ENCODE measurements around the gene ONECUT1.
A peak's percentile ranks its signal among the peaks of the same experiment; 100 is the strongest.

ONECUT1 gene

DNA sequence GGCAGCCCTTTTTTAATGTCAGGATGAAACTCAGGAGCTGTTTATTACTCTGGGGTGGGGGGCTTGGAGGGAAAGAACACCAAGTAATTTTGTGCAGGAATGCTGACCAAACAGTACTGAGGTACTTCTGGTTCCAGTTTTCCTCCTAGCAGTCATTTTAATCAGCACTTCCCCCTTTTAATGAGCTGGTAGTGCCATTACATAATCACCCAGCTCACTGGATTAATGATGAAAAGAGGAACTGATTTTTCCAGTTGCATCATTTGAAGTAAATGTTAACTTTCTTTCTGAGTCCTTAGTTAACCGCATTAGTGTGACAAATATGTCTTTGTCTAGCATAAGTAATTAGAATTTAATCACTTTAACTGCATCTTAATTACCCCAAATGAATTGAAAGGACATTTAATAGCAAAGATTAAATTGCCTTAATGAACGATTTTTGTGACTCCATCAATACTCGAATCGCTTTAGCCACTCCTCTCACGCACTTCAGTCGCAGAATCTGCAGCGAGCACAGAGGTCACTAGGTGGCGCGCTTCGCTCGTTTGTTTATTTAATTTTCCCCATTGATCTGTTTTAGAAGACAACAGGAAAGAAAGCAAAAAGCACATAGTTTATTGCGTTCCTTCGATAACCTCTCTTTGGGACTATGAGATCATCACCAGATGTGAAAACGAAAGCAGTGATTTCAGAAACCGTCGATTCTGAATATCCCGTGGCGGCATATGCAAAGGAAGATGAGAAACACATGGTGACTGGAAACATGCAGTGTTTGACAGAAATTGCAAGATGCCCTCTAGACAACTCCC is 9.8 kb downstream of the ONECUT1 start:
- DNase-seq, result peak; percentile 67

DNA sequence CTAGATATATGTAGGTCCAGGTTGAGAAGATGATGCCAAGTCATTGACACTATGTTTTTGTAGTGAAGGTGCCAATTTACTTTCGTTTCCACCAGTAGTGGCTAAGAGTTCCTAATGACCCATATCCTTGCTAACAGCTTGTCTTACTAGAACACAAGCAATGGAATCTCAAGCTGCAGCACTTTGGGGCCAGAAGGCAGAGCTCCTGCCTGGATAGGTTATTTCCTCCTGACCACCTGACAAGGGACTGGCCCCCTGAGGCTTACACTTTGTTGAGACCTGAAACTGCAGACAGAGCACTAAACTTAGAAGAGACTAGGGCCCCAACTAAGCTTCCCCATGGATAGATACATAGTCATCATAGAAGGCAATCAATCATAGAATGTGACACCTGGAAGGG is 11.7 kb downstream of the ONECUT1 start:
- DNase-seq, result no peak

DNA sequence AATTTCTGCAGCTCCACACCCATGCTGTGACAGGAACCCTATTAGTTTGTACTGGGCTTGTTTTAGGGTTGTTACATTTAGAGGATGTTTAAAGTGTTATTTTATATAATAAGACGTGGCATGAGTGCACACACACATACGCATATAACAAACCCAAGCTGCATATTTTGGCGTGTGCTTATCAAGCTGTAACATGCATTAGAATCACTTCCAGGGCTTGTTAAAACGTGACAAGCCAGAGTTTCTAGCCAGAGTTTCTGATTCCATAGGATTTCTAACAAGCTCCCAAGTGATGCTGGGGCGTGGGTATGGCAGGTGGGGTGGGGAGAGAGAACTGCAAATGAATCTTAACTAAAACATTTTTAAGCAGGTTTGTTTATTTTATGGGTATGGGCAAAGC is 17.4 kb downstream of the ONECUT1 start:
- DNase-seq, result no peak

DNA sequence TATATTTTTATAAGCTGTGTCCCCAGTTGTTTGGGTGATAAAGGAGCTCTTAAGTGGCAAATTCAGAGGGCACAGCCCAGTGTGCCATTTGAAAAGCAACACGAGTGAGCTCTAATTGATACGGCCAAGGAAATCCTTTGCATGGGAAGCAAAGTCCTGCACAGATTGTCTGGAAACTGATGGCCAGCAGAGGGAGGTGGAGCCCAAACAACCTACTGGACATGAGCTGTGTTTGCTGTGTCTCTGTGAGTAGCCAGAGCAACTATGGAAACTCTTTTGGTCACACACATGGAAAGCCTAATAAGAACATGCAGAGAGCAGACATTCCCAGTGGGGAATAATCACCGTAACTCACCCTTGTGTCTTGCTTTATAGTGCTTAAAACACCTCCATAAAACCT is 24.4 kb downstream of the ONECUT1 start:
- DNase-seq, result no peak

DNA sequence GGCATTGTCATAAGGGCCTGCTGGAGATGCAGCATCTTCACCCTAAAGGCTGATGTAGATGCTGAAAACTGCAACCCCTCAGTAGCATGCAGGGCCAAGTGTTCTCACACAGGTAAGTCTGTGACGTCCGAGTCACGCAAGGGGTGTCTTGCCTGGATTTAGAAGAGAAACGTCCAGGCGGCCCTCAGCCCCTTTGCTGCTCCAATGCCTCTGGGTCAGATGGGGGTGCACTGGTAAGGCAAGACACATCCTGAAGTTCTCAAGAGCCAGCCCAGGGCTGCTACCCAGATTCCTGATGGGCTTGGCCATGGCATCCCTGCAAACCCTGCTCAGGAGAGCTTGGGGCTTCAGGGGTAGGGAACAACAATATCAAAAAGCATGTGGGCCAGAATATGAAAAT is 25.4 kb downstream of the ONECUT1 start:
- no peak for DNase-seq

DNA sequence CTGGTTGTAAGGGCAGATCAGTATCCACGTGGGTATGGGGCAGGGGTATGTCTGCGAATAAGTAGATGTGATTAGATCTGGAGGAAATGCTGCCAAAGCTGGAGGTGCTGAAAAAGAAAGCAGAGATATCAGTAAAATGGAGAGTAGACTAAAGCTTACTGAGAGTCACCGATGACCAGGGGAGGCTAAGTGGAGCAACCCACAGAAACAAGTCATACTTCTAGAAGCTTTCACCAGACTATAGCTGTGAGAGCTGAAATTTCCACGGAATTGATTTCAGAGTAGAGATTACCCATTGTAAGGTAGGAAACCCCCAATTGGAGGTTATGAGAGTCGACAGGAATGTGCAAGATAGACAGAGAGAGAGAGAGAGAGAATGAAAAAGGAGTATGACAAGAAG is 27.5 kb downstream of the ONECUT1 start:
- DNase-seq, result no peak

DNA sequence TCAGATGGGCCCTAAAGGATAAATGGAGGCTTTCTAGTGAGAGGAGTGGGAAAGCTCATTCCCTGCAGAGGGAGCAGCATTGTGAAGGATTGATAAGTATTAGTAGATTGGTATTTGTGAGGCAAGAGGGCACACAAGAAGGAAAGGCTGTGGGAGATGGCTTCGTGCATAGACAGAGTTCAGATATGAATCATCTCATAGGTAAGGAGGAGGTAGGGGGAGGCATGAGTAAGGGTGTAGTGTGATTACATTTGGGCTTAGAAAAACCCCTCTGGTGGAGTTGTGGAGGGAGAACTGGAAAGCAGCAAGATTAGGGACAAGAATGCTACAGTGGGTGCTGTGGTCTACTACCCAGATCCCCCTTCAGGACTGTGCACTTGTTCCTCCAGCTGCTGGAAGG is 29.6 kb downstream of the ONECUT1 start:
- no peak for DNase-seq

DNA sequence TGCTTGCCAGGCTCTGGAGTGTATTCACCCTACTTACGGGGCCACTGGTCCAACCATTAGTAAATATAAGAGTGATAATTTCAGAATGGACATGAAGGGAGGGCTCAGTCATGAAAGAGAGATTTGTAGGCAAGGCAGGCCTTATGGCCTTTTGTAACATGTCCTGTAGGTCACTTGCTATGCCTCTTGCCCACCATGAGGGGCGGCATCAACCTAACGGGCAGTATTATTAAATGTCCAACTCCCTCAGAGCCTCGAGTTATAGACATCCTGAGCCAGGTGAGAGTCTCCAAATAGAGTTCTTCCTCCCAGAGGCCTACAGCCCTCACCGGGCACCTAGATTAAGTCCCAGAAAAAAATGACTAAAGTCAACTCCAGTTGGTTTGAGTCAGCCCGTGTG is 30.2 kb downstream of the ONECUT1 start:
- no peak for DNase-seq

DNA sequence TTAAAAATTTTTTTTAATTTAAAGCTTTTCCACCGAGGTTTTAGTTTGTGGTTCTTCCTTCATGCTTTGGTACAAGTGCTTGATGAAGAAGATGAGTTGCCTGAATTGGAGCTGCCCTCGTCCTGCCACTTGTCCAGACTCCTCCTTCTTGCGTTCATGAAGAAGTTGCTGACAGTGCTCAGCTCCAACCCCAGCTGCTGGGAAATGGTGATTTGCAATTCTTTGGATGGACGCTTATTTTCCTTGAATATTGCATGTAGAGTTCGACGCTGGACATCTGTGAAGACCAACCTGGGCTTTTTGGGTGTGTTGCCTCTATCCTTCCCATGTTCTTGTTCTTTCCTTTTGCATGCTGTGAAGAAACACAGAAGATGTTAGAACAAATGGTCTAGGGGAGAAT is 32.6 kb downstream of the ONECUT1 start:
- DNase-seq, result no peak

DNA sequence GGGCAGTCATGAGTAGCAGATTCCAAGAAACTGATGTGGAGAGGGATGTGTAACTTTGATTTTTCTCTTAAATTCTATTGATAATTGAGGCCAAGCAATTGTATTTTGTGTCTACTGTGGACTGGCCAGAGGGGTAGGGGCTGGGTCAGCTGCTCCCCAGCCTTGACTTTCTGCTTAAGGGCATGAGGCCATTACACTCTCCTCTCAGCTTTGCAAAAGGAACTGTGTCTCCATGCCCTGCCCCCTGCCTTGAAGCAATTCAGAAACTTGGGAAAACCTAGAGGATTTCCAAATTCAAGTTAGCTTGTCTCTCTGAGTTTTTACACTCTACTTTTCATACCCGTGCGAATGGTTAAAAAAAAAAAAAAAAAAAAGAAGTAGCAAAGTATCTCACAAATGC is 38.6 kb downstream of the ONECUT1 start:
- no peak for DNase-seq

DNA sequence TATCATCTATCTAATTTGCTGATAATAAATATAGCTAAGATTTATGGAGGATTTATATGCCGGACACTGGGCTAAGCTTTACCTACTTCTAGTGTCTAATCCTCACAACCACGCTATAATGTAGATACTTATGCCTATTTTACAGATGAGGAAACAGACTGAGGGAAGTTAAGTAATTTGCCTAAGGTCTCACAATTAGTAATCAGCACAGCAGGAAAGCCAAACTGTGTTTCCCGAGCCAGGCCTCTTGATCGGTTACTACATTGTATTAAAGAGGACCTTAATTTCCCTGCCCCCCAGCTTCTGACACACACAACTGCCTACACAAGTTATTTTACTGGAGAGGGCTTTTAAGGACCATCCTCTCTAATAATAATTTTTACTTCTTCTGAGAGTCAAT is 40.9 kb downstream of the ONECUT1 start:
- no peak for DNase-seq

DNA sequence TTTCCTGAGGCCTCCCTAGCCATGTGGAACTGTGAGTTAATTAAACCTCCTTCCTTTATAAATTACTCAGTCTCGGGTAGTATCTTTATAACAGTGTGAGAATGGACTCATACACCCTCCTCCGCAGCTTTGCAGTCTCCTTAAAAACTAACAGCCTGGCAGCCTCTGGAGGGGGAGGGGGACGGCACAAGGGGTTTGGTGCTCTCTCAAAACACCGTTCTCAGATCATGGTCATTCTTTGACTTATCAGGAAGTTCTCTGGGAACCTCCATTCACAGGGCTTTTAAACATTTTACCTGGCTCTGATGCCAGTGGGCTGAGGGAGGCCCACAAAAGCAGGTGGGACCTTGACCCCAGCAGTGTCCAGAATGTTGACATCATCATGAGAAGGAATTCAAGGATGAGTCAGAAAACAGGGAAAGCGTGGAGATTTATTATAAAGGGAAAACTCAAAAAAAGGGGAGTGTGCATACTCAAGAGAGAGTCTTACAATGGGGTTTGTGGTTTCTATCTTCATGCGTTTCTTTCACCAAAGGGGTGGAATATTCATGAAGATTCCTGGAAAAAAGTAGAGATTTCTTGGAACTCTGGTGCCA is 43.9 kb downstream of the ONECUT1 start:
- no peak for DNase-seq

DNA sequence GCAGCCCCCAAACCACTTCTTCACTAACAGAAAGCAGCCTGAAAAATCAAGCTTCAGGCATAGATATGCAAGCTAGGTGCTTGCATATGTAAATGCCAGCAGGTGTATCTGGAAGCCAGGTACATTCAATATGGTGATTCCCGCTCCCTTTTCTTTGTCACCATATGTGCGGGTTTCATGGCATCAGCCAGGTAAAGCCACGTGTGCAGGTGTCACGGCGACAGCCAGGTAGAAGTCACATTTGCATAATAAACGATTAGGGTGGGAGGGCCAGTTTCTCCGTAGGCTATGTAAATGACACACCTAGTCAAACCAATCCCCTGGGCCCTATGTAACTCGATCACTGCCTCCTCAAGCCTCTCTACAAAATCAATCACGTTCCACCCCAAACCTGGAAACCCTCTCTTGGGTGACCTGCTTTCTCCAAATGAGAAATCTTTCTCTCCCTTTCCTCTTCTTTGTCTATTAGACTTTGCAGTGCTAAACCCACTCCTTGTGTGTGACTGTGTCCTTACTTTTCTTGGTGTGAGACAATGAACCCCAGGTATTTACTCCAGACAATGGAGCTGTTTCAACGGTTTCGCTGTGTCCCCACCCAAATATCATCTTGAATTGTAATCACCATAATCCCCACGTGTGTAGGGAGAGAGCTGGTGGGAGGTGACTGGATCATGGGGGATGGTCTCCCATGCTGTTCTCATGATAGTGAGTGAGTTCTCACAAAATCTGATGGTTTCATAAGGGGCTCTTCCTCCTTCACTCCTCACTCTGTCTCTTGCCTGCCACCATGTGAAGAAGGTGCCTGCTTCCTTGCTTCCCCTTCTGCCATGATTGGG is 44.6 kb downstream of the ONECUT1 start:
- DNase-seq, result no peak

DNA sequence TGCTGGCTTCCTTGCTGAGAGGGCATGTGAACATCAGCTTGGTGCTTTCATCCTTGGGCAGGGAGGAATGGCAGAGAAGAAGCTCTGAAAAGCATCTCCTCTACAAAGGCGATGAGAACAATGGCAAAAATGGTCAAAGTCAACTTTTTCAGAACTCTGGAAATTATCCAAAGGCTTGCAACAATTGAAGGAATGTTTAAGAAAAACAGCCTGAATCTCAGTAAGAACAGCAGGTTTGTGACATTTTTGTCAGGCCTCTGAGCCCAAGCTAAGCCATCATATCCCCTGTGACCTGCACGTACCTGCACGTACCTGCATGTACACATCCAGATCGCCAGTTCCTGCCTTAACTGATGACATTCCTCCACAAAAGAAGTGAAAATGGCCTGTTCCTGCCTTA is 51.8 kb downstream of the ONECUT1 start:
- no peak for DNase-seq

DNA sequence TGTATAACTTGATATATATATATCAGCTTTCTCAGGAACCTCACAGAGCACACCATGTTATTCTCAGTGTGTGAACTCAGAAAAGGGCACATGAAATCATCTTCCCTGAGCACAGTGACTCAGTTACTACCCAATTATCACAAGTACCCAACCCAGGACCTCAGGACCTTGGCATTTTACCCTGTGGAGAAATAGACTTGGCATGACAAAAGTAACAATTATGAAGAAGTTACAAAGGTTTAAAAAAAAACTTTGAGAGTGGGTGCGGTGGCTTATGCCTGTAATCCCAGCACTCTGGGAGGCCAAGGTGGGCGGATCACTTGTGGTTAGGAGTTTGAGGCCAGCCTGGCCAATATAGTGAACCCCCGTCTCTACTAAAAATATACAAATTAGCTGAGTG is 52.4 kb downstream of the ONECUT1 start:
- no peak for DNase-seq

DNA sequence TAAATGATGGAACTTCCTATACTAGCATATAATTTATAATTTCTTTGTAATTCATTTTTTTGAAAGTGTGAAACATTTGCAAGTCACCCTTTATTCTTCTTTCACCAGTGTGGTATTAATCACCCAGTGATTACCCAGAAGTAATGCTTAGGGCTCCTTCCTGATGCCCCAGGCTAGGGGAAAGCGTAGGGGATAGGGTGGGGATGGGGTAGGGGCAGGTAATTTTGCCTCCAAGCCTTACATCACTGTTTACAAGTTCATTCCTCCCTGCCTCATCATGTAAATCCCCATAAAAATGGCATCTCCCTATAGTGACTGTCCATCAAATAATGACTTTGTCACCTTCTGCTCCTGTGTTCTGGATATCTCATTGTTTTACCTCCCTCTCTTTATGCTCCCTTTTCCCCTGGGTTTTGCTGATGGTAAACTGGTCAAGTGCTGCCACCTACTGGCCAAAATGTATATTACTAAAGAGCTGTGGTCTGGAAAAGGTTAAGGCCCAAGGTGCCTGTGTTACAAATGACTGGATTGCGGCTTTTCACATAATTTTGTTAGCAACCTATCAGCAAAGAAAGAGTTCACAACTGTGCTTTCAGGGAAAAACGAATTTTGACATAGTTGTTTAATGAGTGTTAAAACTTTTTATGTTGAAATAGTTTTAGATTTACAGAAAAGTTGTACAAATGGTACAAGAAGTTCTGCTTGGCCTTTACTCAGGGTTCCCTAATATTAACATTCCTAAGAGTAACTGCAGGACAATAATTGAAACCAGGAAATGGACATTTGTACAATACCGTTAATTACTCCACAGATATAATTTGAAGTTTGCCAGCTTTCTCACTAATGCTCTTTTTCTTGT is 54.7 kb downstream of the ONECUT1 start:
- DNase-seq, result peak; percentile 76

DNA sequence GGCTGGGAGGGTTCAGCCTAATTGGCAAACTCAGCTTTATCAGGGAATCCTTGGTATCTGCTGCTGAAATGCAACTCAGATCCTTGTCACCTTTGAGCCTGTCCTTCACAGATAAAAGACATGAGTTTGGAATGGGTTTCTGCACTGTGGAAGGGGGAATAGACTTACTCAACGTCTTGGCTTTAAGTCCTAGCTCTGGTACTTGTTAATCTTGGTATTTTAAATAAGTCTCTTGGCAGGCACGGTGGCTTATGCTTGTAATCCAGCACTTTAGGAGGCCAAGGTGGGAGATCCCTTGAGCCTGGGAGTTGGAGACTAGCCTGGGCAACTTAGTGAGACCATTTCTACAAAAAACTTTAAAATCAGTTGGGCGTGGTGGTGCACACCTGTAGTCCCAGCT is 55.8 kb downstream of the ONECUT1 start:
- DNase-seq, result no peak

DNA sequence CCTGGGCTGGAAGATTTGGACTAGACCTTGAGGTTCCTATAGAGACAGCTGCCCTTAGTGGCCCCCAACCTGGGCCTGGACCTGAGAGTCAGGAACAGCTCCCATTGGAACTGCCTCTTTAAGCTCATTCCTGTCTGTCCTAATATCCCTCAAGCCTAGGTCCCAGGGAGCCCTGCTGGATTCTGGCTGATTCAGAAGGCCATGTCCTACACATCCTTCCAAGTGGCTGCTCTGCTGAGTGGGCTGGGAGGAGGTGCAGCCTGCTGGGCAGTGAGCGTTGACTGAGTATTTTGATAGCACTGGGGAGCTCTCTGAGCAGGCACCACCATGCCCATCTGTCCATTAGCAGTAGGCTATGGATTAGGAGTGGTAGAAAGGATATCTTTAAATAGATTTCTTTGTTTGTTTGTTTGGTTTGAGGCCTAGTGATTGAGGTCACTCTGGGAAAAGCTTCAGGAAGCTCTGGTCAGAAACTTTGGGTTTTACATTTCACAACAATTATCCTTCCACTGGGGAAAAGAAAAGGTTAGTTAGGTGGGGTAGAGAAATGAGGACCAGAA is 56.4 kb downstream of the ONECUT1 start:
- no peak for DNase-seq

DNA sequence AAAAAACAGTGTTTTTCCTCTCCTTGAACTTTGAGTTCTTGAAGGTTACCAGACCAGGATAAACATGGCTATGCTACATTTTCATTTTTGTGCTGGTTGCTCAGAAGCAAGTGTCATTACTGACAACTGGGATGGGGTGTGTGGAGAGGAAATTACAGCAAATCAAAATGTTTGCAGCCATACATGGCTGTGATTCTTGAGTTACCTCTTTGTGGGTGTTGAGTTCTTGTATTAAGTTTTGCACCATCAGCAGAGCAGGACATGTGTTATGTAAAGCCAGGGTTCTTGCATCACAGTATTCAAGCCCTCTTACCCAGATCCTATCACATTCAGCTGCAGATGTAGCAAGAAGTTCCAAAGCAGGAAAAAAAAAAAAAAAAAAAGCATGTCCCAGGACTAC is 57.0 kb downstream of the ONECUT1 start:
- no peak for DNase-seq

DNA sequence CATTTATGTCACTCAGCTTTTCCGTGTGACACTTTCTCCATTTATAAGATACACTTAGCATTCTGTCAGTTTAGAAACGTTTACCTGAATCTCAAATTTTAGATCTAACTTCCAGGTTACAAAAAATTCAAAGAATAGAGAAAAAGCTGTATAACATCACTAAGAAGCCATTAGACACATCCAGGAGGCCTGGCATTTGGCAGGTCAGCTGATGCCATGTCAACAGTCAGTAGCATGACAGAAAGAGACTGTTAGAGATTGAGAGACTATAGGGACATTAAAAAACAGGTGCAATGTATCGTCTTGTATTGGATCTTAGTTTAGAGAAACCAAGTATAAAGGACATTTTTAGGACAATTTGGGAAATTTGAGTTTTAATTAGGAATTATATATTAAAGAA is 57.6 kb downstream of the ONECUT1 start:
- DNase-seq, result no peak

DNA sequence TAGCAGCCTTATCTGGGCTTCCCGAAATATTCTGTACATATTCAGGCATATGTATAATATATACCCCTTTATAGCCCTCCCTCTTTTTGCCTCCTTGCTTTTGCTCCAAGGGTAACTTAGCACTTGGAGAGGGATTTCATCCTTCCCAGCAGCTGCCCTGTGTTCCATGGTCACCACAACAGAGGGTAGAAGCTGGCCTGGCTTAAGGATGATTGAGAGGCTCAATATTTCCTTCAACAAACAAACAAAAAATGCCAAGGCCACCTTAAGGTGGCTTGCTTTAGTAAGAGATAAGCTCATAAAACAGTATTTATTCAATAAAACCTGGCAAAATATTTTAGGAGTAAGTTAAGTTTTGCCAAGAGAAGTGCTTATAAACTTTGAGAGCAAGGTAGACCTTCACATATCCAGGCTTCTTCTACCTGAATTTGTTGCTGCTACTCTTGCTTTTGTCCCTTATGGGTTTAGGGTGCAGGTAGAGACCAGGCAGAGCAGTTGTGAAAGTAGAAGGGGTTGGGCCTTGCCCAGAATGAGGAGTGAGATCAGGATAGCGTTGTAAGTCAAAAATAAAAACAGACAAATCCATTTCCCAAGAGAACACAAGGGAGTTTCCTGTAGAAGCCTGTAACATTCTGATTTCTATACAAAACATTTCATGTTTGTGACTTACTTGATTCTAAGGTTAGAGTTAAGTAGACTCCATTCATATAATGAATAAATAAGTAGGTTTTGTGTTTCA is 58.2 kb downstream of the ONECUT1 start:
- DNase-seq, result no peak

DNA sequence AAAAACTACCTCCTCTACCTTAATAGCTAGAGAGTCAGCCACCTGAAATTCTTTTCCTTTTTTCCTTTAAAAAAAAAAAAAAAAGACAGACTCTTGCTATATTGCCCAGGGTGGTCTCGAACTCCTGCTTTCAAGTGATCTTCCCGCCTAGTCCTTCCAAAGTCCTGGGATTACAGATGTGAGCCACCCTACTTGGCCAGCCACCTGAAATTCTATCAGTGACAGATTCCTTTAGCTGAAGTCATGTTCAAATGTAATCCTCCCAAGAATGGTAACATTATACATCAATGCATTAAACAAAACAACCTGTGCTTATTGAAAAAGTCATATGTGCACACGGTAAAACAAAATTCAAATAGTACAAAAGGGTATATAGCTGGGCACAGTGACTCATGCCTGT is 59.1 kb downstream of the ONECUT1 start:
- no peak for DNase-seq
